Mesothelial cell of epicardium (in vitro differentiated cells): Measurements from ENCODE around the gene CPNE2. TPM values are rescaled to one million over a fixed set of nuclear protein-coding genes. Genes with fewer than 3 reads are reported as not detected.

Source experiments
- DNase-seq, 2 experiments: peaks; one replicate each; pipeline ENCODE4 v3.0.0; 2021; ENCODE audit warnings: low spot score in 2 of 2; ENCODE audit not compliant: unreplicated experiment in 2 of 2
- H3K27ac Mint-ChIP-seq: 2 replicates; pipeline ENCODE4 v1.8.0; 2021; ENCODE audit warnings: mixed read lengths
- H3K27me3 Mint-ChIP-seq: 2 replicates; pipeline ENCODE4 v1.8.0; 2021; ENCODE audit warnings: low read depth, mixed read lengths
- H3K36me3 Mint-ChIP-seq: 2 replicates; pipeline ENCODE4 v1.8.0; 2021; ENCODE audit warnings: mixed read lengths
- H3K4me1 Mint-ChIP-seq: 2 replicates; pipeline ENCODE4 v1.8.0; 2021; ENCODE audit warnings: mixed read lengths
- H3K4me3 Mint-ChIP-seq: 2 replicates; pipeline ENCODE4 v1.8.0; 2021; ENCODE audit warnings: mild to moderate bottlenecking, moderate library complexity, mixed read lengths
- H3K9me3 Mint-ChIP-seq: 2 replicates; pipeline ENCODE4 v1.8.0; 2021; ENCODE audit warnings: mixed read lengths
- CTCF ChIP-seq: fragments of 200-600 bp; sonication (generic); IDR thresholded peaks from one replicate; pipeline ENCODE4 v1.5.0; 2021; ENCODE audit warnings: antibody characterized with exemption; ENCODE audit not compliant: unreplicated experiment
- total RNA-seq: library from RNA; stranded (reverse); gene quantifications from 3 replicates; pipeline ENCODE4 v1.2.1, GENCODE V29; 2021

The CPNE2 gene
- total RNA-seq, 1 donor from 2014 or later = 35.4 TPM

- Mint-ChIP-seq H3K4me3 (no peak overlapping the region), H3K27ac (no peak overlapping the region), H3K27me3 (no peaks in the 10 kb centered on the region), H3K9me3 (no peaks in the 10 kb centered on the region), H3K36me3 (peaks cover 12% of the 10 kb centered on the region), H3K4me1 (peaks cover 3% of the 10 kb centered on the region)
- no peak for DNase-seq
- TF ChIP-seq CTCF = no peak
Measured at GRCh38 chr16:57130950-57131321, 38.6 kb downstream of the CPNE2 start.

- H3K9me3 Mint-ChIP-seq = no peaks in the 10 kb centered on the region
- peaks cover 3% of the 10 kb centered on the region for H3K4me1 Mint-ChIP-seq
- TF ChIP-seq CTCF = no peak
- H3K27ac Mint-ChIP-seq = no peak overlapping the region
- DNase-seq = no peak
- H3K36me3 Mint-ChIP-seq = peaks cover 10% of the 10 kb centered on the region
- H3K27me3 Mint-ChIP-seq = no peaks in the 10 kb centered on the region
- H3K4me3 Mint-ChIP-seq = no peak overlapping the region
Measured at GRCh38 chr16:57131351-57131970, 39.1 kb downstream of the CPNE2 start.

- Mint-ChIP-seq H3K9me3 (no peaks in the 10 kb centered on the region), H3K4me3 (no peak overlapping the region), H3K4me1 (peaks cover 3% of the 10 kb centered on the region), H3K36me3 (peaks cover 10% of the 10 kb centered on the region), H3K27ac (no peak overlapping the region), H3K27me3 (no peaks in the 10 kb centered on the region)
- no peak for TF ChIP-seq CTCF
- DNase-seq = no peak
Measured at GRCh38 chr16:57132470-57132869, 40.1 kb downstream of the CPNE2 start.

- H3K4me3 Mint-ChIP-seq = no peak overlapping the region
- no peak for TF ChIP-seq CTCF
- H3K27me3 Mint-ChIP-seq = no peaks in the 10 kb centered on the region
- H3K27ac Mint-ChIP-seq = no peak overlapping the region
- H3K4me1 Mint-ChIP-seq = peaks cover 3% of the 10 kb centered on the region
- DNase-seq = no peak
- H3K9me3 Mint-ChIP-seq = no peaks in the 10 kb centered on the region
- H3K36me3 Mint-ChIP-seq = peaks cover 6% of the 10 kb centered on the region
Measured at GRCh38 chr16:57133031-57133430, 40.6 kb downstream of the CPNE2 start.

GRCh38 chr16:57133886-57134285, 41.5 kb downstream of the CPNE2 start:
- Mint-ChIP-seq H3K27ac (no peak overlapping the region), H3K4me1 (peaks cover 4% of the 10 kb centered on the region), H3K27me3 (no peaks in the 10 kb centered on the region), H3K4me3 (no peak overlapping the region), H3K9me3 (no peaks in the 10 kb centered on the region), H3K36me3 (peaks cover 6% of the 10 kb centered on the region)
- no peak for TF ChIP-seq CTCF
- DNase-seq = no peak

GRCh38 chr16:57134982-57135381, 42.6 kb downstream of the CPNE2 start:
- Mint-ChIP-seq H3K9me3 (no peaks in the 10 kb centered on the region), H3K36me3 (peaks cover 6% of the 10 kb centered on the region), H3K4me3 (no peak overlapping the region), H3K27ac (no peak overlapping the region), H3K27me3 (no peaks in the 10 kb centered on the region), H3K4me1 (peaks cover 5% of the 10 kb centered on the region)
- no peak for TF ChIP-seq CTCF
- no peak for DNase-seq
